Spleen (tissue), 7 donors: ENCODE results near the gene CPN2.

ENCODE experiments used
- POLR2A ChIP-seq, 3 donors: fragments of 450-650 bp; IDR thresholded peaks; one replicate each; pipeline ENCODE4 v1.5.1; 2017; ENCODE audit warnings: antibody characterized with exemption in 3 of 3, mild to moderate bottlenecking in 1 of 3
- POLR2AphosphoS5 ChIP-seq, 3 donors: sonication (generic); formaldehyde crosslinking; IDR thresholded peaks; one replicate each; pipeline ENCODE4 v1.5.1; 2017; ENCODE audit warnings: antibody characterized with exemption in 3 of 3
- TF ChIP-seq, protein P1 (sequence below), 11 experiments: fragments of 200-600 bp in 7 of 11; fragments of 450-650 bp in 4 of 11; sonication (generic) in 4 of 11; IDR thresholded peaks in 8 of 11; conservative IDR thresholded peaks in 3 of 11; 1 replicate in 7 of 11; 2 replicates in 4 of 11; pipeline versions ENCODE4 v1.4.0 to v1.8.0; 2016 to 2021; ENCODE audit warnings: antibody characterized with exemption in 11 of 11, inconsistent platforms in 4 of 11, mild to moderate bottlenecking in 1 of 11
- donor health status: DM: no; HTN: no; CAD: no; lungs with moderate emphysema.
- donor health status: DM: no; HTN: no; CAD: no.
- donor health status: DM: no; HTN: no; CAD: no.

DNA sequence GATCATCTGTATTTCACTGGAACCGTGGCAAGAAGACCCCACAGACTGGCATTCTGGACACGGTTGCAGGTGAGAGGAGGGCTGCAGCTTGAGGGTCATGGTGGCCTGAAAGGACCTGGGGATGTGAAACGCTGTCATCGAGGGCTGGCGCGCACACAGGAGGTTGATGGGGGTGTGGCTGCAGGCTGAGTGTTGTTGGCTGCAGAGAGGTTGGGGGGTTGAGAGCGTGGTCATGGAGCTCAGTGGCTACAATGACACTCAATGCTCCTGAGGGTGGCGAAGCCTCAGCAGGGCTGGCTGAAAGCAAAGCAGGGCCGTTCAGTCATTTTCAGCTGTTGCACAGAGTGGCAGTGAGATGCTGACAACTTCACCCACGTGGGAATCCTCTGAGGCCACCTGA, 21.0 kb downstream of the CPN2 start:
- TF ChIP-seq, protein P1, sequence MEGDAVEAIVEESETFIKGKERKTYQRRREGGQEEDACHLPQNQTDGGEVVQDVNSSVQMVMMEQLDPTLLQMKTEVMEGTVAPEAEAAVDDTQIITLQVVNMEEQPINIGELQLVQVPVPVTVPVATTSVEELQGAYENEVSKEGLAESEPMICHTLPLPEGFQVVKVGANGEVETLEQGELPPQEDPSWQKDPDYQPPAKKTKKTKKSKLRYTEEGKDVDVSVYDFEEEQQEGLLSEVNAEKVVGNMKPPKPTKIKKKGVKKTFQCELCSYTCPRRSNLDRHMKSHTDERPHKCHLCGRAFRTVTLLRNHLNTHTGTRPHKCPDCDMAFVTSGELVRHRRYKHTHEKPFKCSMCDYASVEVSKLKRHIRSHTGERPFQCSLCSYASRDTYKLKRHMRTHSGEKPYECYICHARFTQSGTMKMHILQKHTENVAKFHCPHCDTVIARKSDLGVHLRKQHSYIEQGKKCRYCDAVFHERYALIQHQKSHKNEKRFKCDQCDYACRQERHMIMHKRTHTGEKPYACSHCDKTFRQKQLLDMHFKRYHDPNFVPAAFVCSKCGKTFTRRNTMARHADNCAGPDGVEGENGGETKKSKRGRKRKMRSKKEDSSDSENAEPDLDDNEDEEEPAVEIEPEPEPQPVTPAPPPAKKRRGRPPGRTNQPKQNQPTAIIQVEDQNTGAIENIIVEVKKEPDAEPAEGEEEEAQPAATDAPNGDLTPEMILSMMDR (IDR thresholded peaks at IDR 0.05 in 8 of 11, conservative IDR thresholded peaks at IDR 0.05 in 3 of 11) = no peak
- TF ChIP-seq POLR2AphosphoS5 (IDR thresholded peaks at IDR 0.05) (no peak), POLR2A (IDR thresholded peaks at IDR 0.05) (no peak)
